Measurements from ENCODE around the gene ZNF862. TPM values are rescaled to one million over a fixed set of nuclear protein-coding genes. Genes with fewer than 3 reads are reported as not detected.
A peak's percentile ranks its signal among the peaks of the same experiment; 100 is the strongest.

The ZNF862 gene
- total and polyA plus RNA-seq, 5 donors from 2014 or later: 5.3 to 32.8 (median 7.2) TPM

- Mint-ChIP-seq H3K4me1 (peaks cover 15 to 90% (median 54%) of the 10 kb centered on the region in 4 donors), H3K36me3 (peaks cover 19% of the 10 kb centered on the region), H3K27me3 (no peaks in the 10 kb centered on the region), H3K27ac (peak overlapping the region; percentile 93 to 99 (median 97)), H3K4me3 (peak overlapping the region in 3 of 4 donors; percentile 47 to 76 (median 52)), H3K9me3 (no peaks in the 10 kb centered on the region)
- Histone ChIP-seq H3K4me1 (ENCODE audit: control insufficient read depth, insufficient read depth, low read length, poor library complexity, severe bottlenecking) (peaks cover 76% of the 10 kb centered on the region), H3K27ac (ENCODE audit: insufficient read depth, low read length, poor library complexity, severe bottlenecking) (peak overlapping the region; percentile 86), H3K4me3 (ENCODE audit: low read depth, low read length) (peak overlapping the region; percentile 37), H3K9me3 (ENCODE audit: control insufficient read depth in 2 of 2, low read length in 2 of 2) (no peaks in the 10 kb centered on the region), H3K27me3 (ENCODE audit: control insufficient read depth, insufficient read depth, low read length) (no peaks in the 10 kb centered on the region), H3K36me3 (ENCODE audit: control insufficient read depth, insufficient read depth, low read length) (peaks cover 11% of the 10 kb centered on the region)
- no peak for DNase-seq
- ATAC-seq (ENCODE audit: low read depth in 2 of 2): no peak
Observed at GRCh38 chr7:149866139-149866778, 28.1 kb downstream of the ZNF862 start.

GRCh38 chr7:149866779-149867447, 28.7 kb downstream of the ZNF862 start:
- H3K4me1 ChIP-seq (ENCODE audit: control insufficient read depth, insufficient read depth, low read length, poor library complexity, severe bottlenecking): peaks cover 82% of the 10 kb centered on the region
- H3K4me3 ChIP-seq (ENCODE audit: low read depth, low read length): peak overlapping the region; percentile 13
- peaks cover 11% of the 10 kb centered on the region for H3K36me3 ChIP-seq (ENCODE audit: control insufficient read depth, insufficient read depth, low read length)
- H3K4me1 Mint-ChIP-seq: peaks cover 21 to 96% (median 60%) of the 10 kb centered on the region in 4 donors
- DNase-seq (no peak), ATAC-seq (ENCODE audit: low read depth in 2 of 2) (no peak)
- H3K4me3 Mint-ChIP-seq: peak overlapping the region; percentile 71 to 89 (median 84)
- H3K27ac ChIP-seq (ENCODE audit: insufficient read depth, low read length, poor library complexity, severe bottlenecking): peak overlapping the region; percentile 86
- H3K27me3 Mint-ChIP-seq: no peaks in the 10 kb centered on the region
- H3K36me3 Mint-ChIP-seq: peaks cover 15% of the 10 kb centered on the region
- H3K9me3 Mint-ChIP-seq: no peaks in the 10 kb centered on the region
- H3K27ac Mint-ChIP-seq: peak overlapping the region; percentile 93 to 99 (median 96)
- no peaks in the 10 kb centered on the region for H3K9me3 ChIP-seq (ENCODE audit: control insufficient read depth in 2 of 2, low read length in 2 of 2)
- no peaks in the 10 kb centered on the region for H3K27me3 ChIP-seq (ENCODE audit: control insufficient read depth, insufficient read depth, low read length)

- peaks cover 29 to 97% (median 65%) of the 10 kb centered on the region in 4 donors for H3K4me1 Mint-ChIP-seq
- Histone ChIP-seq H3K4me3 (ENCODE audit: low read depth, low read length) (peak overlapping the region; percentile 19), H3K36me3 (ENCODE audit: control insufficient read depth, insufficient read depth, low read length) (peaks cover 7% of the 10 kb centered on the region), H3K9me3 (ENCODE audit: control insufficient read depth in 2 of 2, low read length in 2 of 2) (no peaks in the 10 kb centered on the region), H3K4me1 (ENCODE audit: control insufficient read depth, insufficient read depth, low read length, poor library complexity, severe bottlenecking) (peaks cover 92% of the 10 kb centered on the region), H3K27ac (ENCODE audit: insufficient read depth, low read length, poor library complexity, severe bottlenecking) (peak overlapping the region; percentile 86), H3K27me3 (ENCODE audit: control insufficient read depth, insufficient read depth, low read length) (no peaks in the 10 kb centered on the region)
- peak overlapping the region; percentile 71 to 89 (median 84) for H3K4me3 Mint-ChIP-seq
- H3K9me3 Mint-ChIP-seq: no peaks in the 10 kb centered on the region
- H3K27me3 Mint-ChIP-seq: no peaks in the 10 kb centered on the region
- peaks cover 11% of the 10 kb centered on the region for H3K36me3 Mint-ChIP-seq
- peak overlapping the region; percentile 93 to 99 (median 96) for H3K27ac Mint-ChIP-seq
- no peak for ATAC-seq (ENCODE audit: low read depth in 2 of 2)
- no peak for DNase-seq
Observed at GRCh38 chr7:149867762-149868622, 29.8 kb downstream of the ZNF862 start.

- Histone ChIP-seq H3K4me1 (ENCODE audit: control insufficient read depth, insufficient read depth, low read length, poor library complexity, severe bottlenecking) (peaks cover 94% of the 10 kb centered on the region), H3K9me3 (ENCODE audit: control insufficient read depth in 2 of 2, low read length in 2 of 2) (no peaks in the 10 kb centered on the region), H3K27ac (ENCODE audit: insufficient read depth, low read length, poor library complexity, severe bottlenecking) (peak overlapping the region; percentile 86), H3K36me3 (ENCODE audit: control insufficient read depth, insufficient read depth, low read length) (peaks cover 4% of the 10 kb centered on the region), H3K4me3 (ENCODE audit: low read depth, low read length) (peak overlapping the region; percentile 19), H3K27me3 (ENCODE audit: control insufficient read depth, insufficient read depth, low read length) (no peaks in the 10 kb centered on the region)
- H3K4me3 Mint-ChIP-seq: peak overlapping the region; percentile 71 to 89 (median 84)
- H3K27me3 Mint-ChIP-seq: no peaks in the 10 kb centered on the region
- H3K4me1 Mint-ChIP-seq: peaks cover 29 to 92% (median 66%) of the 10 kb centered on the region in 4 donors
- H3K27ac Mint-ChIP-seq: peak overlapping the region; percentile 93 to 99 (median 96)
- H3K36me3 Mint-ChIP-seq: peaks cover 10% of the 10 kb centered on the region
- DNase-seq (peak in 1 of 3 donors; percentile 61), ATAC-seq (ENCODE audit: low read depth in 2 of 2) (peak in 1 of 2 donors; percentile 17)
- H3K9me3 Mint-ChIP-seq: no peaks in the 10 kb centered on the region
Observed at GRCh38 chr7:149868623-149869290, 30.6 kb downstream of the ZNF862 start.

- Mint-ChIP-seq H3K9me3 (no peaks in the 10 kb centered on the region), H3K36me3 (peaks cover 10% of the 10 kb centered on the region), H3K4me1 (peaks cover 29 to 89% (median 66%) of the 10 kb centered on the region in 4 donors), H3K4me3 (peak overlapping the region; percentile 80 to 88 (median 86)), H3K27me3 (no peaks in the 10 kb centered on the region), H3K27ac (peak overlapping the region; percentile 93 to 99 (median 97))
- ATAC-seq (ENCODE audit: low read depth in 2 of 2) (no peak), DNase-seq (no peak)
- Histone ChIP-seq H3K27me3 (ENCODE audit: control insufficient read depth, insufficient read depth, low read length) (no peaks in the 10 kb centered on the region), H3K4me1 (ENCODE audit: control insufficient read depth, insufficient read depth, low read length, poor library complexity, severe bottlenecking) (peaks cover 92% of the 10 kb centered on the region), H3K4me3 (ENCODE audit: low read depth, low read length) (peak overlapping the region; percentile 70), H3K27ac (ENCODE audit: insufficient read depth, low read length, poor library complexity, severe bottlenecking) (peak overlapping the region; percentile 86), H3K36me3 (ENCODE audit: control insufficient read depth, insufficient read depth, low read length) (peaks cover under 1% of the 10 kb centered on the region), H3K9me3 (ENCODE audit: control insufficient read depth in 2 of 2, low read length in 2 of 2) (no peaks in the 10 kb centered on the region)
Observed at GRCh38 chr7:149869291-149869650, 31.1 kb downstream of the ZNF862 start.

- H3K9me3 Mint-ChIP-seq: no peaks in the 10 kb centered on the region
- Histone ChIP-seq H3K27ac (ENCODE audit: insufficient read depth, low read length, poor library complexity, severe bottlenecking) (peak overlapping the region; percentile 86), H3K27me3 (ENCODE audit: control insufficient read depth, insufficient read depth, low read length) (no peaks in the 10 kb centered on the region), H3K4me1 (ENCODE audit: control insufficient read depth, insufficient read depth, low read length, poor library complexity, severe bottlenecking) (peaks cover 92% of the 10 kb centered on the region), H3K9me3 (ENCODE audit: control insufficient read depth in 2 of 2, low read length in 2 of 2) (no peaks in the 10 kb centered on the region), H3K4me3 (ENCODE audit: low read depth, low read length) (peak overlapping the region; percentile 70), H3K36me3 (ENCODE audit: control insufficient read depth, insufficient read depth, low read length) (no peaks in the 10 kb centered on the region)
- peaks cover 10% of the 10 kb centered on the region for H3K36me3 Mint-ChIP-seq
- peak overlapping the region; percentile 80 to 88 (median 86) for H3K4me3 Mint-ChIP-seq
- H3K27me3 Mint-ChIP-seq: no peaks in the 10 kb centered on the region
- peak overlapping the region; percentile 93 to 98 (median 97) for H3K27ac Mint-ChIP-seq
- DNase-seq: peak in 2 of 3 donors; percentile 64 to 83
- H3K4me1 Mint-ChIP-seq: peaks cover 29 to 90% (median 67%) of the 10 kb centered on the region in 4 donors
- peak; percentile 35 to 40 for ATAC-seq (ENCODE audit: low read depth in 2 of 2)
Observed at GRCh38 chr7:149869867-149870266, 31.7 kb downstream of the ZNF862 start.

GRCh38 chr7:149870274-149870673, 32.1 kb downstream of the ZNF862 start:
- no peak for ATAC-seq (ENCODE audit: low read depth in 2 of 2)
- peak overlapping the region; percentile 70 for H3K4me3 ChIP-seq (ENCODE audit: low read depth, low read length)
- H3K4me3 Mint-ChIP-seq: peak overlapping the region; percentile 80 to 88 (median 86)
- no peaks in the 10 kb centered on the region for H3K9me3 ChIP-seq (ENCODE audit: control insufficient read depth in 2 of 2, low read length in 2 of 2)
- no peaks in the 10 kb centered on the region for H3K27me3 Mint-ChIP-seq
- H3K36me3 Mint-ChIP-seq: peaks cover 10% of the 10 kb centered on the region
- no peaks in the 10 kb centered on the region for H3K27me3 ChIP-seq (ENCODE audit: control insufficient read depth, insufficient read depth, low read length)
- H3K27ac Mint-ChIP-seq: peak overlapping the region; percentile 93 to 98 (median 97)
- peaks cover 92% of the 10 kb centered on the region for H3K4me1 ChIP-seq (ENCODE audit: control insufficient read depth, insufficient read depth, low read length, poor library complexity, severe bottlenecking)
- H3K9me3 Mint-ChIP-seq: peaks cover 0 to 3% (median 0%) of the 10 kb centered on the region in 7 donors
- no peaks in the 10 kb centered on the region for H3K36me3 ChIP-seq (ENCODE audit: control insufficient read depth, insufficient read depth, low read length)
- H3K27ac ChIP-seq (ENCODE audit: insufficient read depth, low read length, poor library complexity, severe bottlenecking): peak overlapping the region; percentile 86
- peaks cover 29 to 90% (median 69%) of the 10 kb centered on the region in 4 donors for H3K4me1 Mint-ChIP-seq
- DNase-seq: no peak
